C1 segment of cervical spinal cord (tissue), 14 donors: Measurements from ENCODE around the gene ZNF284.

Experiments used
- DNase-seq, 14 donors: peaks; one replicate each; lab custom pipeline; 2025; lab: John Stamatoyannopoulos, UW

ZNF284 gene

DNA sequence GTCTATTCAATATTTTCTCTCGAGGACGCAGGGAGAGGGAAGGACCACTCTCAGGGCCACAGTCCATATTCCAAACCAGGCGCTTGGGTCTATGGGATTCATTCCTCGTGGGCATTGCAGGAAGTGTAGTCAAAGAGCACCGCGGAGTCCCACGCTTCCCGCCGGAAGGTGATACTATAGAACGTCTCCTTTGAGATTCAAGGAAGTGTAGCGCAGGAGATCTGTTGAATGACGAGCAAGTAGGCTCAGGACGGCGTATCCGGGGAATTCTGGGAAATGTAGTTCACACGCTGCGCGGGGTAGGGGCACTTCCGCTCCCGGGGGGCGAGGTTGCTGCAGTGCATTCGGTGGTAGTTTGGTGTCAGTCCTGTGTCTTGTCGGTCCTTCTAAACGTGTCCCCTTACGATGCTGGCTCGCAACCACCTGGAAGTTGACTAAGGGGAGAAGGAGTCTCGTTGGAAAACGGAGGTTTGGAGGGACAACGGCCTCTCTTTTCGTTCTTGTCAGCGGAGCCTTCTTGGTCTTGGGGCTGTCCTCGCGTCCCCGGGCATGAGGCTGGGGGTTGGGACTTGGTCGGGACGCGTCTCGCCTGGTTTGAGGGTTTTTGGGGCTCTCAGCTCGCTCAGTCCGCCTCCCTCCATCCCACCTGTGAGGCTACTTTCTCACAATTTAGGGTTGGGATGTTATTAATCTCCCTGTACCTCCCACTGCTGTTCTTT, at the start of gene ZNF284:
TSS of gene ZNF284 (plus strand) at position 336 of the 719 bp plus-strand sequence. CDS start 4,231 bp downstream, outside the sequence.
- DNase-seq, result peak; percentile 41 to 94 (median 86)

DNA sequence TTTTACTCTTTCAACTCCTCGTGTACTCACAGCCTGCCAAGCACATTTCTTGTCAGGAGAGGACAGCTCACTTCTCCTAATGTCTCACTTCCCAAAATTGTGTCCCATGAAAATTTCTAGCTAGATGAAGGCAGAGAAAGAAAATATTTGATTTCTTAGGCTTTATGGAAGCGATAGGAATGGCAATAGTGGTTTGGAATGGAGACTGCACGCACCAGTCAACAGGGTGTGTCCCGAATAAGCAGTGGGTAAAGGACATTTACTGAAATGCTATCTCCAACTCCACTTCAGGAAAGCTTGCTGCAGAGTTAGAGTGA, 47.1 kb upstream of the ZNF284 start:
- peak in 1 of 14 donors; percentile 14 for DNase-seq

DNA sequence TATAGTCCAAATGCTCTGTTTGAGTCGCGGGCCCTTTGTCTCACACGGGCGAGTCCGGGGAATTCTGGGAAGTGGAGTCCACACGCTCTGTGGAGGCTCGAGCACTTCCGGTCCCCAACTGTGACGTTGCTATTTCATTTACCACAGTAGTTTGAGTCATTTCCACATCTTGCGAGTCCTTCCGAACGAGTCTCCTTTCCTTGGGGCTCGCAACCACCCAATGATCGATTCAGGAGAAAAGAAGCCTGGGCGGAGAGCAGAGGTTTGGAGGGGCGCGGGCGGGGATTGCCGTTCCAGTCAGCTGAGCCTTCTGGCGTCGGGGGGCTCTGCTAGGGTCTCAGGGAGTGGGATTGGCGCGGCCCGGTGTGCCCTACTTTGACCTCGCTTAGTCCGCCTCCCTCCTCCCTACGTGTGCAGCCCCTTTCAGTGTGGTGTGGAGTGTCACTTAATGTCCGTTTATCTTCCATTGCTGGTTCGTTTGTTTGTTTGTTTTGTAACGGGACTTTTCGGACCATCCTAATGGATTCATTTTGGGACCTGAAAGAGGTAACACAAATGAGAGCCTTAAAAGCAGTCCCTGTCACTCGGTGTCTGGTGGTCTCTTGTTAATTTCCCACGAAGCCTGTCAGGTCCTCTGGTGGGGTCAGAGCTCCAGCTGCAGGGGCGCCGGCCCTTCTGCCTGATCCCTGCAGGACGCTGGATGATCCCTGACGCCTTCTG, 46.6 kb upstream of the ZNF284 start, which contains the start of gene ZNF222:
TSS of gene ZNF222 (plus strand) at position 163 of the 720 bp plus-strand sequence. CDS start at position 221, 58 bp downstream.
- DNase-seq, result peak in 13 of 14 donors; percentile 12 to 83 (median 72)

DNA sequence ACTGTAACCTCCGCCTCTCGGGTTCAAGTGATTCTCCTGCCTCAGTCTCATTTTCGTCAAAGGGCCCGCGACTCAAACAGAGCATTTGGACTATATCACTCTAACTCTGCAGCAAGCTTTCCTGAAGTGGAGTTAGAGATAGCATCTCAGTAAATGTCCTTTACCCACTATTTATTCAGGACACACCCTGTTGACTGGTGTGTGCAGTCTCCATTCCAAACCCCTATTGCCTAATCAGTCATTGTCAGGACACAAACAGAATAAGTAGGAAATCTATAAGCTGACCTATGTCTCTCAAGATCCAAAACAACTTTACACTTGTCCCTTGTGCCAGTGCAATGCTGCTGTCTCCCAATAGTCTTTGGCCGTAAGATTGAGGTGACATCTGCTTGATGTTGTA, 45.3 kb upstream of the ZNF284 start:
- DNase-seq, result no peak

DNA sequence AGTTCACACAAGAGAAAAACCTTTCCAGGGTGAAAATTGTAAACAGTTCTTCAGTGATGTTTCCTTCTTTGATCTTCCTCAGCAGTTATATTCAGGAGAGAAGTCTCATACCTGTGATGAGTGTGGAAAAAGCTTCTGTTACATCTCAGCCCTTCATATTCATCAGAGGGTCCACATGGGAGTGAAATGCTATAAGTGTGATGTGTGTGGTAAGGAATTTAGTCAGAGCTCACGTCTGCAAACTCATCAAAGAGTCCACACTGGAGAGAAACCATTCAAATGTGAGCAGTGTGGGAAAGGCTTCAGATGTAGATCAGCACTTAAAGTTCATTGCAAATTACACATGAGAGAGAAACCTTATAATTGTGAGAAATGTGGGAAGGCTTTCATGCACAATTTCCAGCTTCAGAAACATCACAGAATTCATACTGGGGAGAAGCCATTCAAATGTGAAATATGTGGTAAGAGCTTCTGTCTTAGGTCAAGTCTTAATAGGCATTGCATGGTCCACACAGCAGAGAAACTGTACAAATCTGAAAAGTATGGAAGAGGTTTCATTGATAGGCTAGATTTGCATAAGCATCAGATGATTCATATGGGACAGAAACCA, 39.9 kb upstream of the ZNF284 start:
- DNase-seq, result no peak

DNA sequence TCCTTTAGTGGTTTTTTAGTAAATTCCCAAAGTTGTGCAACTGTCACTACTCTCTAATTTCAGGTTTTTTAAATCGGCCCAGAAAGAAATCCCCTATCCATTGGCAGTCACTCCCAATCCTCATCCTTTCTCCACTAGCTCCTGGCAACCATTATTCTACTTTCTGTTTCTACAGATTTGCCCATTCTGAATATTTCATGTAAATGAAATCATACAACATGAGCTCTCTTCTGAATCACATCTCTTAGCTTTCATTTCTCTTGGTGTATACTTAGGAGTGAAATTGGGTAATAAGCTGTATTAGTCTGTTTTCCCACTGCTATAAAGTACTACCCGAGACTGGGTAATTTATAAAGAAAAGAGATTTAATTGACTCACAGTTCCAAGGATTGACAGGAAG, 29.8 kb upstream of the ZNF284 start:
- no peak for DNase-seq

DNA sequence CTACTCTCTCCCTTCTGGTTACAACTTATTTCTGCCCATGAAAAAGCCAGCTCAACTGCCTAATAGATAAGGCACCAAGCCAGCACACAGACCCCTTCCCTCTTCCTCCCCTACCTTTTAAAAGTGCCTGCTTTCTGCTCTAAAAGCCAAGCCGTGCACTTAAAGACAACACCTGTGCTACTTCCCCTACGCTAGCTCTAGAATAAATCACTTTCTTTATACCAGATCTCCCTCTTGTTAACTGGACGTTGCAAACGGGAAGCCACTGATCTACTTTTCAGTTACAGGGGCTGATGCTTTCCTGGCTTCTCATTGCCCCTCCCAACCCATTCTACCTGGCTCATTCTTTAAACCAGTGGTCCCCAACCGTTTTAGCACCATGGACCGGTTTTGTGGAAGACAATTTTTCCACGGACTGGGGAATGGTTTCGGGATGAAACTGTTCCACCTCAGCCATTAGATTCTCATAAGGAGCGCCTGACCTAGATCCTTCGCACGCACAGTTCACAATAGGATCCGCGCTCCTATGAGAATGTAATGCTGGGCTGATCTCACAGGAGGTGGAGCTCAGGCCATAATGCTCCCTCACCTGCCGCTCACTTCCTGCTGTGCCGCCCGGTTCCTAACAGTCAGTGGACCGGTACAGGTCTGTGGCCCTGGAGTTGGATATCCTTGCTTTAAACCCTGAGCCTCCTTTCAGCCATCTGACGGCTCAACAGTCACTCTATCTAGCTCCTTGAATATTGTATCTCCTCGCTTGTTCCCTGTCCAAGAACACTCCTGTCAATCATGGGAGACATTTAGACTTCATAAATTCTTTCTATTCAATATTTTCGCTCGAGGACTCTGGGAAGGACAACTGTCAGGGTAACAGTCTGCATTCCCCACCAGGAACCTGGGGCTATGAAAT, 21.0 kb upstream of the ZNF284 start:
- peak in 1 of 14 donors; percentile 48 for DNase-seq

DNA sequence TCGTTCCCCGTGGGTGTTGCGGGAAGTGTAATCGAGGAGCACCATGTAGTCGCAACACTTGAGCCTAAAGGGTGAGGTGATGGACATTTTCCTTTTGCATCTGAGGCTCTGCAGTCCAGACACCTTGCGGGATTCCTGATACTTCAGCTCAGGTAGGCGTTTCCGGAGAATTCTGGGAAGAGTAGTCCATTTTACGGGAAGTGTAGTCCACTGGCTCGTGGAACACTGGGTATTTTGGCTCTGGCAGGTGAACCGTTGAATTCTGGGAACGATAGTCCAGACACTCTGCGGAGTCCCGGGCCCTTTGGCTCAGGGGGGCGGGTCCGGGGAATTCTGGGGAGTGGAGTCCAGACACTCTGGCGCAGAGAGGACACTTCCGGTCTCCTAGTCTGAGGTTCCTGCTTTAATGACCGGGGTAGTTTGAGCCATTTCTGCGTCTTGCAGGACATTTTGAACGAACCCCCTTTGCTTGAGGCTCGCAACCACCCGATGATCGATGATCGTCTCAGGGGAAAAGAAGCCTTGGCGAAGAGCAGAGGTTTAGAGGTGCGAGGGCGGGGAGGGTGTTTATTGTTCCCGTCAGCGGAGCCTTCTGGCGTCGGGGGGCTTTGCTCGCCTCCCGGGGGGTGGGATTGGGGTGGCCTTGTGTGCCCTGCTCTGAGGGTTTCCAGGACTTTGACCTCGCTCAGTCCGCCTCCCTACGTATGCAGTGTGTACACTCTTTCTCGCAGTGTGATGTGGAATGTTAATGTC, 20.1 kb upstream of the ZNF284 start, which contains the start of gene ZNF223:
TSS of gene ZNF223 (plus strand) at position 387 of the 753 bp plus-strand sequence. CDS start 3,141 bp downstream, outside the sequence.
- peak; percentile 65 to 99 (median 93) for DNase-seq

DNA sequence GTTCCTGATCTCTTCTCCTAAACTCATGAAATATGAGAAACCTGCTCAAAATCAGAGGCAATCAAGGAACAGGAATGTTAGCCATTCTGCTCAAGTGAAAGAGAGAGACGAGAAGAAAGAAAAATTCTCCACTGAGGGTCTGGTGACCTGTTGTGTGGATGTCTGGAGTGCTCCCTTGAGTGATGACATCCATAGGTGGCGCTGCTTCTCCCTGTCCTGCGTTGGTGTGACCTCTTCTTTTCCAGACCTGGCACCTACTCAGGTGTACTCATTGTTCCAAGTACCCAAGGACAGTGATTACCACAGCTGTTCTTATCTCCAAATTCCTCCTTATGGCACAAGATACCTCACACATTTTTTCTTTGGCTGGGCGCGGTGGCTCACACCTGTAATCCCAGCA, 16.1 kb upstream of the ZNF284 start:
- no peak for DNase-seq

DNA sequence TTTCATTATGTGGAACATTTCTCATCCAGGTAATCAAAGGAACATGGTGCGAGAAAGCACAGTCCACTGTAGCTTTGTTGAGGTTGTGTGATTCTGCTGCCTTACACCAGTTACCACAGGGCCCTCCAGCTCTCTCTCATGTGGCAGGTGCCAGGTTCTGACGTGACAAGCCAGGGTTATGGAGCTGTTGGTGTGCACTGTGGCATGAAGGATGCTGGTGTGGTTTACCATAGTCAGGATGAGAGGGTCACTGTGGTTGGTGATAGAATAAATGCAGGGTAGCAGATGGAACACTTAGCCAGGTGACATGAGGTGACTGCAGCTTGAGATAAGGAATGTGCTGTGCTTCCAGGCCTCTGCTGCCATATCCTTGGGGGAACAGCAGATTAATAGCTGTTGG, 12.7 kb upstream of the ZNF284 start:
- no peak for DNase-seq

DNA sequence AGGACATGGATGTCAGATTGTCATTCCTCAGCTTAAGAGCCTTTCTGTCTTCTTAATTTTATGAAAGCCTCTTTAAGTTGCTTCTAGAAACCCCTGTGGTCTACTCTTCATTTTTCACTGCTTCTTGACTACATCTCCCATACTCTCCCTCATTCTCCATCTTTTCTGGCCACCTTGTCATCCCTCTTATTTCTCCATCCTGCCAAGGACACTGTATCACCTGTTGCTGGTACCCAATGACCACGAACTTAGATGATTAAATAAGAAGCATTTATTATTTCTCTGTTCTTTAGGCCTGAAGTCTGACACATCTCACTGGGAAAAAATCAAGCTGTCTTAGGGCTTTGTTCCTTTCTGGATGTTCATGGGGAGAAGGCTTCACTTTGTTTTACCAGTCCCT, 10.9 kb upstream of the ZNF284 start:
- no peak for DNase-seq

DNA sequence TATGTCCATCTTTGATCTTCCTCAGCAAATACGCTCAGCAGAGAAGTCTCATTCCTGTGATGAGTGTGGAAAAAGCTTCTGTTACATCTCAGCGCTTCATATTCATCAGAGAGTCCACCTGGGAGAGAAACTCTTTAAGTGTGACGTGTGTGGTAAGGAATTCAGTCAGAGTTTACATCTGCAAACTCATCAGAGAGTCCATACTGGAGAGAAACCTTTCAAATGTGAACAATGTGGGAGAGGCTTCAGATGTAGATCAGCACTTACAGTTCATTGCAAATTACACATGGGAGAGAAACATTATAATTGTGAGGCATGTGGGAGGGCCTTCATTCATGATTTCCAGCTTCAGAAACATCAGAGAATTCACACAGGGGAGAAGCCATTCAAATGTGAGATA, 5.7 kb upstream of the ZNF284 start:
- no peak for DNase-seq

DNA sequence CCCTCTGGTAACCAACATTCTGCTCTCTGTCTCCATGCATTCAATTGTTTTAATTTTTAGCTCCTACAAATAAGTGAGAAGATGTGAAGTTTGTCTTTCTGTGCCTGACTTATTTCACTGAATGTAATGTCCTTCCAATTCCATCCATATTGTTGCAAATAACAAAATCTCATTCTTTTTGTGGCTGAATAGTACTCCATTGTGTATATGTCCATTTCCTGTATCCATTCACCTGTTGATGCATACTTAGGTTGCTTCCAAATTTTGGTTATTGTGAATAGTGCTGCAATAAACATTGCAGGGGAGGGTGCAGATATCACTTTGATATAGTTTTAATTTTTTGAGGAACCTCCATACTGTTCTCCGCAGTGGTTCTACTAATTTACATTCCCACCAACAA, 2.5 kb upstream of the ZNF284 start:
- DNase-seq, result no peak

DNA sequence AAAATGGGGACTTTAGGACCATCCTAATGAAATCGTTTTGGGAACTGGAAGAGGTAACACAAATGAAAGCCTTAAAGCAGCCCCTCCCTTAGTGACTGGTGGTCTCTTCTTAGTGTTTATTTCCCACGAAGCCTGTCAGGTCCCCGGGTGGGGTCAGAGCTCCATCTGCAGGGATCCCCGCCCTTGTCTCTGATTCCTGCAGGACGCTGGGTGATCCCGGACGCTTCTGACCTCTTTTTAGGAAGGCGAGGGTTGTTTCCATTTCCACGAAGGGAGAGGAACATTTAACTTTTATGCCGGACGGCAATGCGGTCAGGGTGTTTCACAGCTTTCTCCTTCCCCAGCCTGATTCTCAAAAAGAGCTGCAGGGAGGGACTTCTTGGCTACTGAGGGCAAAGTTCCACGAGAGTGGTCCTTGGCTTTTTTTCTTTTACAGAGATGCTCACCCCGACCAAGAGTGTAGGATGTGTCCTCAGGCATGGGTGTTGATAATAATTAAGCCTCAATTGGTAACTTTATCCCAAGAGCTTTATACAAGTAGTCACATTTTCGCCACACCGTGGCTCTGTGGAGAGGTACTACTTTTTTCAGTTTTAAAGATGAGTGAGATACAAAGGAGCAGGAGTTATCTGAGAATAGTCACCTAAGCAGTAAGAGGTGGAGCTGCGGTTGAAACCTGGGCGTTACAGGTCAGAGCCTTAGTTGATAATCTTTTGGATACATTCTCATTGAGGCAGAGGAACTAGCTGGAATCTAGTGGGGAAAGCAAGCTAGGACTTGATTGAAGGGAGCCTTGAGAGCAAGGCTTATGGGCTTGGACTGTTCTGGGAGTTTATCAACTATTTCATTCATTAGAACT, 813 bp downstream of the ZNF284 start:
- DNase-seq, result peak in 1 of 14 donors; percentile 5

DNA sequence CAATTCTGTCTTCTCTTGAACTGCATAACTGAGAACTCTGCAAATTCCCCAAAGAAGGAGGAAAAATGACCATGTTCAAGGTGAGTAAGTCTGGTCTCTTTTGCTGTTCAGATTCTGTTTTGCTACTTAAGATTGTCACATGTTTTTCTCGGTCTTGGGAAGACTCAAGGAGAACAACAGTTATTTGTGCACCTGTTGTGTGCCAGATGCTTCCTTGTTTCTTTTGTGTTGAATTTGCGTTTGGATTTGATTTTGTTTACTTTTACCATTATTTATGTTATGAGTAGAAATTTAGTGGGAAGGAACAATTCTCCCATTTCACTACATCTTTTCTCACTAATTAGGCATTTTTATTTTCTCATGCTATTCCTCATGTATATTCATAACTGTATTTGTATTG, 4.4 kb downstream of the ZNF284 start:
- DNase-seq, result no peak

DNA sequence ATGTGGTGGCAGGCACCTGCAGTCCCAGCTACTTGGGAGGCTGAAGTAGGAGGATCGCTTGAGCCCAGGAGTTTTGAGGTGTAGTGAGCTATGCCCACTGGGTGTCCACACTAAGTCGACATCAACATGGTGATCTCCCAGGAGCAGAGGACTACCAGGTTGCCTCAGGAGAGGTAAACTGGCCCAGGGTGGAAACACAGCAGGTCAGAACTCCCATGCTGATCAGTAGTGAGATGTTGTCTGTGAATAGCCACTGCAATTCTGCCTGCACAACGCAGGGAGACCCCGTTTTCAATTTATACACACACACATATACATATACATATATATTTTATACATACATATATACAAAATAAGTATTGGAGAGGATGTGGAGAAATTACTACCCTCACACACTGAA, 20.1 kb downstream of the ZNF284 start:
- no peak for DNase-seq

DNA sequence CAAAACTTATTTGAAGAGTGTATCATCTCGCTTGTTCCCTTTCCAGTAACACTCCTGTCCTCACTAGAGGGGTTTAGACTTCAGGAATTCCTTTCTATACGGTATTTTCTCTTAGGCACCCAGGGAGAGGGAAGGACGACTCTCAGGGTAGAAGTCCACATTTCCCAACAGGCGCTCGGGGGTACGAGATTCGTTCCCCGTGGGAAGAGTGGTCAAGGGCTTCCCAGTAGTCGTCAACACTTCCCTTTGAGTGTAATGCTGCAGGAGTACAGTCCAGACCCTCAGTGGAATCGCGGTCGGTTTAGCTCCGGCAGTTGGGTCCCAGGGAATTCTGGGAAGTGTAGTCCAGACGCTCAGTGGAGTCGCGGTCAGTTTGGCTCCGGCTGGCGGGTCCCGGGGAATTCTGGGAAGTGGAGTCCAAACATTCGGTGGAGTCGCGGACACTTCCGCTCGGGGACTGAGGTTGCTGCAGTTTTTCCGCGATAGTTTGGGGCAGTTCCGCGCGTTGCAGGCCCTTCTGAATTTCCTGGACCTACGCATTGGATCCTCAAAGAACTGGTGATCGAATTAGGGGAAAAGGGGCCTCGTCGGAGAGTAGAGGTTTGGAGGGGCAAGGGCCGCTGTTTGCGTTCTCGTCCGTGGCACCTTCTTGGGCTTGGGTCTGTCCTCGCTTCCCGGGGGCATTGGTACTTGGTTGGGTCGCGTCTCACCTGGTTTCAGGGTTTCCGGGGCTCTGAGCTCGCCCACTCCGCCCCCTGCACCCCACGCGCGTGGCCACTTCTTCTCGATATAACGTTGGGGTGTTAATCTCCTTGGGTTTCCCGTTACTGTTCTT, 22.2 kb downstream of the ZNF284 start, which contains the start of gene ZNF224:
TSS of gene ZNF224 (plus strand) at position 431 of the 835 bp plus-strand sequence. CDS start 3,513 bp downstream, outside the sequence.
- DNase-seq, result peak; percentile 47 to 94 (median 88)

DNA sequence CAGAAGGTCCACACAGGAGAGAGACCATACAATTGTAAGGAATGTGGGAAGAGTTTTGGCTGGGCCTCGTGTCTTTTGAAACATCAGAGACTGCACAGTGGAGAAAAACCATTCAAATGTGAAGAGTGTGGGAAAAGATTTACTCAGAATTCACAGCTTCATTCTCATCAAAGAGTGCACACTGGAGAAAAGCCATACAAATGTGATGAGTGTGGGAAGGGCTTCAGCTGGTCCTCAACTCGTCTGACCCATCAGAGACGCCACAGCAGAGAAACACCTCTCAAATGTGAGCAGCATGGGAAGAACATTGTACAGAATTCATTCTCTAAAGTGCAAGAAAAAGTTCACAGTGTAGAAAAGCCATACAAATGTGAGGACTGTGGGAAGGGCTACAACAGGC, 35.8 kb downstream of the ZNF284 start:
- DNase-seq, result no peak

DNA sequence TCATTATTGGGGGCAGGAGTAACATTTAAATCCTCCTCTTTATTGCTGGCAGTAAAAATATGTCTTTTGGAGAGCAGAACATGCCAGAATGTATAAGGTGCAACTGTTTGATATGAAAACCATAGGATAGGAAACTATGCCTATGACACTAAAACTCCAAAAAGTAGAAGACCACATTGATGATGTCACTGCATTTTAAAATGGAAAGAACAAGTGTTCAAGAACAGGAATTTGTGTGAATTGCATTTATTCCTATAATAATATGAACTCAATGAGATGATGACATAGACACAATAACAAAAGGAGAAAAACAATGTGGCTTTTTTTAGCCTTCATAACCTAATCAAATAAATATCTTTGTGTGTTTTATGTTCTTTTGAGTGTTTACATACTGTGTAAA, 37.5 kb downstream of the ZNF284 start:
- no peak for DNase-seq
